ENCODE measurements around the gene C11orf71.

C11orf71 gene

GRCh38 chr11:114399490-114400215 lies 658 bp downstream of the C11orf71 start:
- in situ Hi-C loops (cut with HindIII; ENCODE audit: low sequenced_read_pairs) = no loop called here

- in situ Hi-C loops (cut with HindIII; ENCODE audit: low sequenced_read_pairs) = no loop called here
Observed at GRCh38 chr11:114398303-114398920, 1.9 kb downstream of the C11orf71 start.

- in situ Hi-C loops (cut with HindIII; ENCODE audit: low sequenced_read_pairs) = no loop called here
Observed at GRCh38 chr11:114397349-114397982, 2.8 kb downstream of the C11orf71 start.

GRCh38 chr11:114396916-114397315 lies 3.4 kb downstream of the C11orf71 start:
- in situ Hi-C loops (cut with HindIII; ENCODE audit: low sequenced_read_pairs) = no loop called here

- in situ Hi-C loops (cut with HindIII; ENCODE audit: low sequenced_read_pairs) = no loop called here
Observed at GRCh38 chr11:114395736-114396135, 4.6 kb downstream of the C11orf71 start.

GRCh38 chr11:114392735-114393667 lies 7.3 kb downstream of the C11orf71 start:
- in situ Hi-C loops (cut with HindIII; ENCODE audit: low sequenced_read_pairs) = no loop called here

GRCh38 chr11:114386545-114386944 lies 13.8 kb downstream of the C11orf71 start:
- in situ Hi-C loops (cut with HindIII; ENCODE audit: low sequenced_read_pairs) = no loop called here

- in situ Hi-C loops (cut with HindIII; ENCODE audit: low sequenced_read_pairs) = no loop called here
Observed at GRCh38 chr11:114386131-114386530, 14.2 kb downstream of the C11orf71 start.

GRCh38 chr11:114384487-114384886 lies 15.8 kb downstream of the C11orf71 start:
- in situ Hi-C loops (cut with HindIII; ENCODE audit: low sequenced_read_pairs) = no loop called here

GRCh38 chr11:114382509-114382908 lies 17.8 kb downstream of the C11orf71 start:
- in situ Hi-C loops (cut with HindIII; ENCODE audit: low sequenced_read_pairs) = no loop called here

- in situ Hi-C loops (cut with HindIII; ENCODE audit: low sequenced_read_pairs) = no loop called here
Observed at GRCh38 chr11:114379394-114380069, 20.8 kb downstream of the C11orf71 start.

- in situ Hi-C loops (cut with HindIII; ENCODE audit: low sequenced_read_pairs) = no loop called here
Observed at GRCh38 chr11:114377612-114378267, 22.6 kb downstream of the C11orf71 start.

GRCh38 chr11:114375052-114375451 lies 25.3 kb downstream of the C11orf71 start:
- in situ Hi-C loops (cut with HindIII; ENCODE audit: low sequenced_read_pairs) = no loop called here

GRCh38 chr11:114368918-114369680 lies 31.2 kb downstream of the C11orf71 start:
- in situ Hi-C loops (cut with HindIII; ENCODE audit: low sequenced_read_pairs) = no loop called here

GRCh38 chr11:114367244-114367957 lies 32.9 kb downstream of the C11orf71 start:
- in situ Hi-C loops (cut with HindIII; ENCODE audit: low sequenced_read_pairs) = no loop called here

- in situ Hi-C loops (cut with HindIII; ENCODE audit: low sequenced_read_pairs) = no loop called here
Observed at GRCh38 chr11:114366331-114367243, 33.7 kb downstream of the C11orf71 start.

- in situ Hi-C loops (cut with HindIII; ENCODE audit: low sequenced_read_pairs) = no loop called here
Observed at GRCh38 chr11:114362958-114363357, 37.4 kb downstream of the C11orf71 start.

GRCh38 chr11:114362326-114362725 lies 38.0 kb downstream of the C11orf71 start:
- in situ Hi-C loops (cut with HindIII; ENCODE audit: low sequenced_read_pairs) = no loop called here

All from endothelial cell of hepatic sinusoid (primary cell).